VCaP (cell line): ENCODE measurements around the gene ACTL7B.
A peak's percentile ranks its signal among the peaks of the same experiment; 100 is the strongest.

ENCODE experiments used
- H3K27ac ChIP-seq: fragments of 450-650 bp; 2 replicates; pipeline ENCODE4 v1.5.1; 2017
- CTCF ChIP-seq: fragments of 450-650 bp; conservative IDR thresholded peaks from 2 replicates; pipeline ENCODE4 v1.5.1; 2017; ENCODE audit warnings: mild to moderate bottlenecking, moderate library complexity

ACTL7B gene

GRCh38 chr9:108831496-108832178, 24.1 kb downstream of the ACTL7B start:
- H3K27ac ChIP-seq = peak overlapping the region; percentile 25; the same call in 1 of the 2 replicates
- TF ChIP-seq CTCF = no peak

GRCh38 chr9:108830272-108830671, 25.5 kb downstream of the ACTL7B start:
- H3K27ac ChIP-seq = peak overlapping the region; percentile 25; the same call in 1 of the 2 replicates
- TF ChIP-seq CTCF = no peak

- no peak for TF ChIP-seq CTCF
- no peak overlapping the region for H3K27ac ChIP-seq
These were observed 32.0 kb downstream of the ACTL7B start for GRCh38 chr9:108823829-108824228.

- no peak for TF ChIP-seq CTCF
- H3K27ac ChIP-seq = no peak overlapping the region
These were observed 39.7 kb downstream of the ACTL7B start for GRCh38 chr9:108816037-108816436.

GRCh38 chr9:108815156-108815555, 40.6 kb downstream of the ACTL7B start:
- no peak overlapping the region for H3K27ac ChIP-seq
- TF ChIP-seq CTCF = no peak

- H3K27ac ChIP-seq = no peak overlapping the region
- TF ChIP-seq CTCF = peak; percentile 94
These were observed 41.7 kb downstream of the ACTL7B start for GRCh38 chr9:108813951-108814601.

GRCh38 chr9:108812396-108813025, 43.3 kb downstream of the ACTL7B start:
- no peak overlapping the region for H3K27ac ChIP-seq
- no peak for TF ChIP-seq CTCF
